Lower leg skin (tissue), 3 donors: ENCODE data around the gene TSPAN6.

Source experiments
- POLR2A ChIP-seq, 2 donors: fragments of 450-650 bp; IDR thresholded peaks; one replicate each; pipeline ENCODE4 v1.6.1; 2016 to 2017; ENCODE audit warnings: antibody characterized with exemption in 2 of 2, mild to moderate bottlenecking in 1 of 2, moderate library complexity in 1 of 2
- TF ChIP-seq, protein P1 (sequence below), 3 donors: fragments of 450-650 bp; IDR thresholded peaks; one replicate each; pipeline ENCODE4 v1.5.1; 2016; ENCODE audit warnings: antibody characterized with exemption in 3 of 3, mild to moderate bottlenecking in 3 of 3, moderate library complexity in 2 of 3

DNA sequence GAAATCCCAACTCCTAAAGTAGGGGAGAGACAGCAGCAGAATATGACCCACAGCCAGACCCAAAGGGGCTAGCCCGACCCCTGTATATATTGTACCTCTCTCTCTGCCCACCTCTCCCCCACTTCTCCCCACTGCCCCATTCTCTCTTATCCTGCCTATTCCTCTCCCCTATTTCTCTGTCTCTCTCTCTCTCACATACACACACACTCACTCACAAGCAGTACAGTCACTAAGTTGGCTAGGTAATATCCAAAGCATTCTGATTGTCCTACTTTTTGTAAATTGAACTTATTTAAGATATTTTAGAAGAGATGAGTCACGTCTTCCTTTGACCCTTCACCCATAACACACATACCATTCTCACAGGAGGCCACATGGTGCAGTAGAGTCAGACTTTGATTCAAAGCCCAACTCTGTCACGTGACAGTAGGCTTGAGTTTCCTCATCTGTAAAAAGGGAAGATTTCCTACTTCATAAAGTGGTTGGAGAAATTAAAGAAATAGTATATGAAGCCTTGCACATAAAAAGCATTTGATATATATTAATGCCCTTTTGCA lies 36.9 kb upstream of the TSPAN6 start:
- no peak for TF ChIP-seq POLR2A (IDR thresholded peaks at IDR 0.05)
- TF ChIP-seq, protein P1, sequence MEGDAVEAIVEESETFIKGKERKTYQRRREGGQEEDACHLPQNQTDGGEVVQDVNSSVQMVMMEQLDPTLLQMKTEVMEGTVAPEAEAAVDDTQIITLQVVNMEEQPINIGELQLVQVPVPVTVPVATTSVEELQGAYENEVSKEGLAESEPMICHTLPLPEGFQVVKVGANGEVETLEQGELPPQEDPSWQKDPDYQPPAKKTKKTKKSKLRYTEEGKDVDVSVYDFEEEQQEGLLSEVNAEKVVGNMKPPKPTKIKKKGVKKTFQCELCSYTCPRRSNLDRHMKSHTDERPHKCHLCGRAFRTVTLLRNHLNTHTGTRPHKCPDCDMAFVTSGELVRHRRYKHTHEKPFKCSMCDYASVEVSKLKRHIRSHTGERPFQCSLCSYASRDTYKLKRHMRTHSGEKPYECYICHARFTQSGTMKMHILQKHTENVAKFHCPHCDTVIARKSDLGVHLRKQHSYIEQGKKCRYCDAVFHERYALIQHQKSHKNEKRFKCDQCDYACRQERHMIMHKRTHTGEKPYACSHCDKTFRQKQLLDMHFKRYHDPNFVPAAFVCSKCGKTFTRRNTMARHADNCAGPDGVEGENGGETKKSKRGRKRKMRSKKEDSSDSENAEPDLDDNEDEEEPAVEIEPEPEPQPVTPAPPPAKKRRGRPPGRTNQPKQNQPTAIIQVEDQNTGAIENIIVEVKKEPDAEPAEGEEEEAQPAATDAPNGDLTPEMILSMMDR (IDR thresholded peaks at IDR 0.05): no peak
